Thoracic aorta (tissue), 2 donors: ENCODE data around the gene SLC7A6OS. TPM values are rescaled to one million over a fixed set of nuclear protein-coding genes. Genes with fewer than 3 reads are reported as not detected.

Experiments used
- ATAC-seq: fragments of 150-250 bp; one replicate; pipeline ENCODE4 v1.8.0; 2017; ENCODE audit warnings: low read depth; ENCODE audit not compliant: insufficient number of reproducible peaks, low FRiP score
- DNase-seq: peaks from one replicate; pipeline ENCODE4 v3.0.0-alpha.2; 2020; ENCODE audit warnings: low spot score
- H3K27ac ChIP-seq, 2 donors: fragments of 200-600 bp; sonication (generic); 1 replicate in 1 of 2; 2 replicates in 1 of 2; pipeline ENCODE4 v1.5.1; 2016; ENCODE audit warnings: mild to moderate bottlenecking in 2 of 2, moderate library complexity in 2 of 2
- H3K27me3 ChIP-seq: fragments of 200-600 bp; sonication (generic); replicated peaks from 2 replicates; pipeline ENCODE4 v1.6.0; 2016; ENCODE audit warnings: mild to moderate bottlenecking; ENCODE audit not compliant: insufficient read depth
- H3K36me3 ChIP-seq: fragments of 200-600 bp; sonication (generic); one replicate; pipeline ENCODE4 v1.5.1; 2016
- H3K4me1 ChIP-seq, 2 donors: fragments of 200-600 bp; sonication (generic); 1 replicate in 1 of 2; 2 replicates in 1 of 2; pipeline versions ENCODE4 v1.5.1 to v1.6.0; 2016; ENCODE audit warnings: low read depth in 2 of 2, mild to moderate bottlenecking in 1 of 2; ENCODE audit not compliant: control insufficient read depth in 1 of 2
- H3K4me3 ChIP-seq: fragments of 200-600 bp; sonication (generic); 2 replicates; pipeline ENCODE4 v1.5.1; 2016; ENCODE audit warnings: mild to moderate bottlenecking
- H3K9me3 ChIP-seq: fragments of 200-600 bp; sonication (generic); 2 replicates; pipeline ENCODE4 v1.5.1; 2016
- CTCF ChIP-seq: fragments of 200-600 bp; sonication (generic); IDR thresholded peaks from one replicate; pipeline ENCODE4 v1.5.1; 2019; ENCODE audit warnings: antibody characterized with exemption
- total RNA-seq, 2 donors: library from RNA; depleted of rRNA; stranded (reverse); fragments of >200 nt; gene quantifications; one replicate each; pipeline versions ENCODE4 v1.1.0 to v1.2.3, GENCODE V29; 2016

SLC7A6OS gene
- total RNA-seq, 2 donors from 2014 or later: 15.6 to 22.6 TPM

GRCh38 chr16:68356919-68357286 is 46.2 kb upstream of the SLC7A6OS start:
- ATAC-seq (no peak), DNase-seq (no peak)
- no peak overlapping the region for H3K4me3 ChIP-seq
- H3K9me3 ChIP-seq: no peaks in the 10 kb centered on the region
- no peak for TF ChIP-seq CTCF
- H3K36me3 ChIP-seq: peaks cover 52% of the 10 kb centered on the region
- no peaks in the 10 kb centered on the region for H3K4me1 ChIP-seq
- H3K27me3 ChIP-seq: no peaks in the 10 kb centered on the region
- H3K27ac ChIP-seq: no peak overlapping the region

DNA sequence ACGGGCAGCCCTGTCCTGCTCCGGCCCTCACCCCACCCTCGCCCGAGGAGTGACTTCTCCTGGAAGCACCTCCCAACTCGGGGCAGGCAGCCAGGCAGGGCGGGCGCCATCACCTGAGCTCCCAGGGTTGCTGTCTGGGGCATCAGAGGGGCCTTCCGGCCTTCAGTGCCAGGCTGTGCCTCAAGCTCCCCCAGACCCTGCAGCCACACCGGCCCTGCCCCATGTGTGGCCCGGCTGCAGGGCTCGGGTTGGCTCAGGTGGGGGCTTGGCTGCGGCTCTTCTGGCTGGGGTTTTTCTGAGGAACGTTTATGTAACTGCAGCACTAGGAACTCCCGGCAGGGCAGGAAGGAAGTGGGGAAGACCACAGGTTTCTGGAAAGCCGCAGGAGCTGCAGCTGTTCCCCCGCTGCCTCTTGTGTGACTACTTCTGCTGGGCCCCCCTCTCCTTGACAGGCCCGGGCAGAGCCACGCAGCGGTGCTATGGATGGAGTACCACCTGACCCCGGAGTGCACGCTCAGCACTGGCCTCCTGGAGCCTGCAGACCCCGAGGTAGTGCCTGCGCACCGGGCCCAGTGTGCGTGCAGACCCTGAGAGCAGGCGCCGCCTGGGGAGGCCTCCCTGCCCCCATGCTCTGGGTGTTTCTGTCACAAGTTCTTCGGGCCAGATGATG is 45.6 kb upstream of the SLC7A6OS start:
- ATAC-seq: no peak

DNA sequence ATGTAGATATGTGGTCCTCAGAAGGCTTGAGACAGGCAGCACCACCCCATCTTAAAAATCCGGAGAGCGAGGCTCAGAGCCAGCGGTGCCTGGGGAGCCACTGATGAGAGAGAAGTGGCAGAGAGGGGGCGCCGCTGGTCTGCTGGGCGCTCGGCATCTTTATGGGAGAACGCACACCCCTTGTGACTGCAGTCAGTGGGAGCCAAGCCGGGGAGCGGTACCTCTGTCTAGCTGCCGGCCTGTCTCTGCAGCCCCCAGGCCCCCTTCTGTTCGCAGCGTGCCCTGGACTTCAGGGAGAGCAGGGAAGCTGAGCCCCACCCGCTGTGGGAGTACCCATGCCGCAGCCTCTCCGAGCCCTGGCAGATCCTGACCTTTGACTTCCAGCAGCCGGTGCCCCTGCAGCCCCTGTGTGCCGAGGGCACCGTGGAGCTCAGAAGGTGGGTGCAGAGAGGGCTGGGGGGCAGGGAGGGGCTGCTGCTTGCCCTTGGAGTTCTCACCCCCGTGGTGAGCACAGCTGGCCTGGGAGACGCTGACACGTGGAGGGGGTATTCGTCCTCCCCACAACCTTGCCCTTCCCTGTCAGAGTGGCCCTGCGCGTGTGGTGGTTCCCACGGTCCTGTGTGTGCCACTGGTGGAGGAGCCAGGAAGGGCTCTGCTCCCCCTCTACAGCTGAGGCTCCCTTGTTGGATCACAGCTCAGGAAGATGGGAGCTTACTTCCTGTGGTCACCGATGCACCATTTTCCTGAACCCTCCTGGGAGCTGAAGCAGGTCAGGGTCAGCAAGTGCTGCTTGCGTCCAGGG is 44.9 kb upstream of the SLC7A6OS start:
- H3K27ac ChIP-seq: no peak overlapping the region
- H3K27me3 ChIP-seq: no peaks in the 10 kb centered on the region
- H3K36me3 ChIP-seq: peaks cover 59% of the 10 kb centered on the region
- DNase-seq (no peak), ATAC-seq (no peak)
- no peaks in the 10 kb centered on the region for H3K4me1 ChIP-seq
- no peaks in the 10 kb centered on the region for H3K9me3 ChIP-seq
- TF ChIP-seq CTCF: no peak
- no peak overlapping the region for H3K4me3 ChIP-seq

More for the DNA sequence above, 45.6 kb upstream of the SLC7A6OS start:
- Histone ChIP-seq H3K27ac (no peak overlapping the region), H3K36me3 (peaks cover 57% of the 10 kb centered on the region), H3K27me3 (no peaks in the 10 kb centered on the region), H3K4me1 (no peaks in the 10 kb centered on the region), H3K4me3 (no peak overlapping the region), H3K9me3 (no peaks in the 10 kb centered on the region)
- DNase-seq: no peak
- TF ChIP-seq CTCF: no peak

GRCh38 chr16:68354816-68355215 is 44.1 kb upstream of the SLC7A6OS start:
- no peak for DNase-seq
- peaks cover 60% of the 10 kb centered on the region for H3K36me3 ChIP-seq
- no peak for ATAC-seq
- H3K27me3 ChIP-seq: no peaks in the 10 kb centered on the region
- H3K9me3 ChIP-seq: no peaks in the 10 kb centered on the region
- no peak overlapping the region for H3K4me3 ChIP-seq
- TF ChIP-seq CTCF: no peak
- no peak overlapping the region for H3K27ac ChIP-seq
- no peaks in the 10 kb centered on the region for H3K4me1 ChIP-seq

DNA sequence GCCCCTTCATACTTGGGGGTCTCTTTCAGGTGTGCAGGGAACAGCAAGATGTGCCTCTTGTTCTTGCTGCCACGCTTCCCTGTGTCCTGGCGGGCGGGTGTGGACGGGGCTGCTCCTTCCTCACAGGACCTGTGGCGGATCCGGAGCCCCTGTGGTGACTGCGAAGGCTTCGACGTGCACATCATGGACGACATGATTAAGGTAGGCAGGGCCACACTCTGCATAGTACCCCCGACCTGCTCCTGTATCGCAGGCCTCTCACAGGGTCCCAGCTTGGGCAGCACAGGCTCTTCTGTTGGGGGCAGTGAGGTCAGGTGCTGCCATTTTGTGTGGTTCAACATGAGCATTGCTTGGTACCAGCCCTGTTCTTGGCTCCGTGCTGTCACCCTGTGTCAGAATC is 42.6 kb upstream of the SLC7A6OS start:
- ATAC-seq (no peak), DNase-seq (no peak)
- no peaks in the 10 kb centered on the region for H3K9me3 ChIP-seq

More for the DNA sequence above, 42.6 kb upstream of the SLC7A6OS start:
- peaks cover 66% of the 10 kb centered on the region for H3K36me3 ChIP-seq
- no peak overlapping the region for H3K27ac ChIP-seq
- no peak overlapping the region for H3K4me3 ChIP-seq
- no peaks in the 10 kb centered on the region for H3K4me1 ChIP-seq
- H3K27me3 ChIP-seq: no peaks in the 10 kb centered on the region
- TF ChIP-seq CTCF: no peak
